Transverse colon (tissue), 4 donors: ENCODE measurements around the gene APOBEC3H. TPM values are rescaled to one million over a fixed set of nuclear protein-coding genes. Genes with fewer than 3 reads are reported as not detected.

ENCODE experiments used
- DNase-seq: peaks from one replicate; pipeline ENCODE4 v3.0.0-alpha.2; 2019
- H3K27ac ChIP-seq, 4 donors: fragments of 200-600 bp; sonication (generic); 2 replicates each; pipeline ENCODE4 v1.5.1; 2016 to 2018; ENCODE audit warnings: inconsistent platforms in 4 of 4
- H3K27me3 ChIP-seq: fragments of 200-600 bp; sonication (generic); 2 replicates; pipeline ENCODE4 v1.5.1; 2017; ENCODE audit warnings: inconsistent platforms
- H3K36me3 ChIP-seq, 4 donors: fragments of 200-600 bp; sonication (generic); 2 replicates each; pipeline ENCODE4 v1.5.1; 2017 to 2019; ENCODE audit warnings: inconsistent platforms in 4 of 4
- H3K4me1 ChIP-seq, 4 donors: fragments of 200-600 bp; sonication (generic); 2 replicates each; pipeline ENCODE4 v1.5.1; 2017 to 2020; ENCODE audit warnings: inconsistent platforms in 4 of 4
- H3K4me3 ChIP-seq, 4 donors: fragments of 200-600 bp; sonication (generic); 1 replicate in 1 of 4; 2 replicates in 3 of 4; pipeline versions ENCODE4 v1.5.1 to v1.6.1; 2017 to 2019; ENCODE audit warnings: inconsistent platforms in 4 of 4
- H3K9me3 ChIP-seq, 2 donors: fragments of 200-600 bp; sonication (generic); 2 replicates each; pipeline ENCODE4 v1.5.1; 2017 to 2019; ENCODE audit warnings: inconsistent platforms in 2 of 2
- CTCF ChIP-seq, 5 experiments: fragments of 200-600 bp in 3 of 5; fragments of 450-650 bp in 2 of 5; sonication (generic) in 3 of 5; IDR thresholded peaks; 1 replicate in 2 of 5; 2 replicates in 3 of 5; pipeline ENCODE4 v1.5.1; 2016 to 2017; ENCODE audit warnings: antibody characterized with exemption in 5 of 5, inconsistent platforms in 3 of 5, mild to moderate bottlenecking in 2 of 5, moderate library complexity in 1 of 5
- EP300 ChIP-seq: sonication (generic); formaldehyde crosslinking; IDR thresholded peaks from one replicate; pipeline ENCODE4 v1.6.1; 2017; ENCODE audit warnings: antibody characterized with exemption, low read depth
- POLR2A ChIP-seq: fragments of 450-650 bp; IDR thresholded peaks from one replicate; pipeline ENCODE4 v1.6.1; 2016; ENCODE audit warnings: antibody characterized with exemption, mild to moderate bottlenecking, moderate library complexity
- POLR2AphosphoS5 ChIP-seq, 3 donors: sonication (generic); formaldehyde crosslinking; IDR thresholded peaks; one replicate each; pipeline ENCODE4 v1.6.1; 2016; ENCODE audit warnings: antibody characterized with exemption in 3 of 3
- WGBS, 2 donors: methylation state at CpG; one replicate each; pipeline ENCODE4 v1.1.5; 2018; ENCODE audit warnings: low coverage in 1 of 2; 5-methylcytosine and 5-hydroxymethylcytosine counted together
- in situ Hi-C, 4 donors: fragments of 200-750 bp; cut with MboI; loops; one replicate each; pipeline versions ENCODE4 v1.15.0 to v1.15.1; 2017; ENCODE audit warnings: low sequenced_read_pairs in 3 of 4, low pct_ligation_motif_present in 1 of 4, low pct_unique_long_range_greater_than_20kb in 1 of 4
- intact Hi-C: fragments of 100-400 bp; cut with DNase I; formaldehyde crosslinking; loops from one replicate; pipeline ENCODE4 v1.15.1; 2023; ENCODE audit warnings: low total_unique reads
- total RNA-seq, 4 donors: library from RNA; depleted of rRNA; stranded (reverse); fragments of >200 nt; gene quantifications; one replicate each; pipeline ENCODE4 v1.1.0, GENCODE V29; 2016

APOBEC3H gene
- total RNA-seq, 4 donors from 2014 or later = 0.41 to 2.1 TPM; not detected in 2

GRCh38 chr22:39081016-39081415, 16.0 kb upstream of the APOBEC3H start:
- Histone ChIP-seq H3K27ac (no peak overlapping the region), H3K36me3 (no peaks in the 10 kb centered on the region), H3K9me3 (no peaks in the 10 kb centered on the region), H3K4me1 (peaks cover 6 to 12% (median 12%) of the 10 kb centered on the region in 4 donors), H3K27me3 (no peaks in the 10 kb centered on the region), H3K4me3 (no peak overlapping the region)
- intact Hi-C loops (no loop called here), in situ Hi-C loops (no loop called here)
- WGBS, 2 donors = 91% methylated on average over 12 of the region's 12 CpGs; no CpG with 5 or more reads in 1 of the 2 donors
- TF ChIP-seq CTCF (IDR thresholded peaks at IDR 0.05) (no peak), EP300 (no peak), POLR2A (no peak), POLR2AphosphoS5 (IDR thresholded peaks at IDR 0.05) (no peak)
- DNase-seq = no peak

GRCh38 chr22:39081598-39081997, 15.4 kb upstream of the APOBEC3H start:
- intact Hi-C loops = no loop called here
- Histone ChIP-seq H3K9me3 (no peaks in the 10 kb centered on the region), H3K36me3 (no peaks in the 10 kb centered on the region), H3K27me3 (no peaks in the 10 kb centered on the region), H3K27ac (no peak overlapping the region), H3K4me3 (no peak overlapping the region), H3K4me1 (peaks cover 6 to 12% (median 12%) of the 10 kb centered on the region in 4 donors)
- no peak for TF ChIP-seq CTCF (IDR thresholded peaks at IDR 0.05)
- TF ChIP-seq EP300 = no peak
- TF ChIP-seq POLR2AphosphoS5 (IDR thresholded peaks at IDR 0.05) = no peak
- TF ChIP-seq POLR2A = no peak
- DNase-seq = no peak
- in situ Hi-C loops = no loop called here
- WGBS, 2 donors = 40 to 76% methylated on average over 1 to 8 of the region's 8 CpGs

DNA sequence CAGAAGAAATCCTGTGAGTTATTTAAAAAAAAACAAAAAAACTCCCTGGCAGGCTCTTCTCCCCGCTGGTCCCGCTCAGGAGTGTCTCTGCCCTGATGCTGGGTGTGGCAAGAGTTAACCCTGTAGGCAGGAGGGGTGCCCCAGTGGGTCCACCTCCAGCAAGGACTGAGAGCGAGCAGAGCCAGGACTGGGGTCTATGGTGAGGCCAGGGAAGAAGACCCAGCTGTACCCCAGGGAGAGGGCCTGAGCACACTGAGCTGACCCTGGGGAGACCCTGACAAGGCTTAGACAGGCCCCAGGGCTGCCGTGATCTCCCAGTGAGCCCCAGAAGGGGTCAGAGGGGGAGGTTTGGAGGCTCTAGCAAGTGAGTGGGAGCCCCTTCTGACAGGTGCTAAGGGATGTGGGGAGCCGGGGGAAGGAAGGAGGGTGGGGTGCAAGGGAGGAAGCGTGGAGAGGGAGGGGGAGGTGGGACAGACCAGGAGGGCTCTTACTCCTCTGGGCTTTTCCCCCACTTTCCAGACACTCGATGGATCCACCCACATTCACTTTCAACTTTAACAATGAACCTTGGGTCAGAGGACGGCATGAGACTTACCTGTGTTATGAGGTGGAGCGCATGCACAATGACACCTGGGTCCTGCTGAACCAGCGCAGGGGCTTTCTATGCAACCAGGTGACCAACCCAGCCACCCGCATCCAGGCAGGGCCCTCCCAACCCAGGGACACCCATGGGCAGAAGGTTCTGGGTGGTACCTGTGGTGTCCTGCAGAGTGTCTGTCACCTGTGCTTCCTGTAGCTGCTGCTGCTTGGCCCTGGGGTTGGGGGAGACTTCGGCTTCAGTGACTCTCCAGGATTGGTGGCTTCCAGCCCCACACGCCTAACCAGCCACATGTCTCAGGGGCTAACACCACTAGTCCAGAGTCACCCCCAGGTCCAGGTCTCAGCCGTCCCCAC, 13.6 kb upstream of the APOBEC3H start:
- 68 to 80% methylated on average over 3 to 13 of the region's 14 CpGs for WGBS, 2 donors
- H3K27me3 ChIP-seq = no peaks in the 10 kb centered on the region
- no peaks in the 10 kb centered on the region for H3K4me1 ChIP-seq
- H3K4me3 ChIP-seq = no peak overlapping the region
- H3K9me3 ChIP-seq = no peaks in the 10 kb centered on the region
- TF ChIP-seq EP300 (no peak), POLR2AphosphoS5 (IDR thresholded peaks at IDR 0.05) (no peak)
- no peaks in the 10 kb centered on the region for H3K36me3 ChIP-seq
- intact Hi-C loops (no loop called here), in situ Hi-C loops (no loop called here)
- H3K27ac ChIP-seq = no peak overlapping the region
- no peak for DNase-seq

DNA sequence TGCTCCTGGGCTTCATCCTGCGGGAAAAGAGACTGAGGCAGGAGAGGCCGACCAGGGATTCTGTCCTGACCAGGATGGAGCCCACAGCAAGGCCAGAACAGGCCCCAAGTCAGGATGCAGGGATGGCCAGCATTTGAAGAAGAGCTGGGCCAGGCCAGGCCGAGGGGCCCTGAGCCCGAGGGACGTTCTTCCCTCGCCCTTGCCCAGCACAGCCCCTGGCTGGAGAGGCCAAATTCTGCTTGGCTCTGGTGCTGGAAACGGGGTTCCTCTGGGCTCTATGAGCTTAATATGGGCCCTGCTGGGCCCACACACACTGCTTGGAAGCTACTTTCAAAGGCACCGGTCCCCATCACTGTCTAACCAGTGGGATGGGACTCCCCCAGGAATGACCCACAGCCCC, 12.4 kb upstream of the APOBEC3H start:
- 91% methylated on average over 8 of the region's 8 CpGs; no CpG with 5 or more reads in 1 of the 2 donors for WGBS, 2 donors
- intact Hi-C loops (no loop called here), in situ Hi-C loops (no loop called here)
- H3K27me3 ChIP-seq = no peaks in the 10 kb centered on the region
- no peak overlapping the region for H3K27ac ChIP-seq
- H3K36me3 ChIP-seq = no peaks in the 10 kb centered on the region
- H3K9me3 ChIP-seq = no peaks in the 10 kb centered on the region
- no peak overlapping the region for H3K4me3 ChIP-seq
- no peak for DNase-seq
- TF ChIP-seq EP300 (no peak), CTCF (IDR thresholded peaks at IDR 0.05) (no peak), POLR2A (no peak)
- no peaks in the 10 kb centered on the region for H3K4me1 ChIP-seq
